ENCODE results near the gene B3GNT3.

Gene B3GNT3

GRCh38 chr19:17835182-17836006 lies 40.5 kb downstream of the B3GNT3 start:
- H3K36me3 ChIP-seq (ENCODE audit: control insufficient read depth, insufficient read depth, low read length): peaks cover 2% of the 10 kb centered on the region
- H3K4me1 ChIP-seq (ENCODE audit: control insufficient read depth, insufficient read depth, low read length): no peaks in the 10 kb centered on the region
- H3K27ac ChIP-seq (ENCODE audit: low read depth, low read length): no peak overlapping the region
- no peaks in the 10 kb centered on the region for H3K27me3 ChIP-seq (ENCODE audit: control insufficient read depth, insufficient read depth, low read length)
- H3K4me3 ChIP-seq (ENCODE audit: low read length): no peak overlapping the region
- no peak overlapping the region for H3K9ac ChIP-seq (ENCODE audit: low read length)

- Histone ChIP-seq H3K36me3 (ENCODE audit: control insufficient read depth, insufficient read depth, low read length) (peaks cover 2% of the 10 kb centered on the region), H3K27ac (ENCODE audit: low read depth, low read length) (no peak overlapping the region), H3K4me1 (ENCODE audit: control insufficient read depth, insufficient read depth, low read length) (no peaks in the 10 kb centered on the region), H3K9ac (ENCODE audit: low read length) (no peak overlapping the region), H3K27me3 (ENCODE audit: control insufficient read depth, insufficient read depth, low read length) (peaks cover 5% of the 10 kb centered on the region), H3K4me3 (ENCODE audit: low read length) (no peak overlapping the region)
These were observed 41.6 kb downstream of the B3GNT3 start for GRCh38 chr19:17836530-17836929.

GRCh38 chr19:17837972-17838371 lies 43.0 kb downstream of the B3GNT3 start:
- H3K9ac ChIP-seq (ENCODE audit: low read length): no peak overlapping the region
- no peak overlapping the region for H3K27ac ChIP-seq (ENCODE audit: low read depth, low read length)
- H3K4me1 ChIP-seq (ENCODE audit: control insufficient read depth, insufficient read depth, low read length): no peaks in the 10 kb centered on the region
- no peak overlapping the region for H3K4me3 ChIP-seq (ENCODE audit: low read length)
- peaks cover 2% of the 10 kb centered on the region for H3K36me3 ChIP-seq (ENCODE audit: control insufficient read depth, insufficient read depth, low read length)
- peaks cover 5% of the 10 kb centered on the region for H3K27me3 ChIP-seq (ENCODE audit: control insufficient read depth, insufficient read depth, low read length)

- peaks cover 5% of the 10 kb centered on the region for H3K27me3 ChIP-seq (ENCODE audit: control insufficient read depth, insufficient read depth, low read length)
These were observed 45.1 kb downstream of the B3GNT3 start for GRCh38 chr19:17840019-17840418.

GRCh38 chr19:17841371-17841809 lies 46.5 kb downstream of the B3GNT3 start:
- peaks cover 5% of the 10 kb centered on the region for H3K27me3 ChIP-seq (ENCODE audit: control insufficient read depth, insufficient read depth, low read length)
- peaks cover 2% of the 10 kb centered on the region for H3K36me3 ChIP-seq (ENCODE audit: control insufficient read depth, insufficient read depth, low read length)

More at GRCh38 chr19:17840019-17840418, 45.1 kb downstream of the B3GNT3 start:
- Histone ChIP-seq H3K4me1 (ENCODE audit: control insufficient read depth, insufficient read depth, low read length) (no peaks in the 10 kb centered on the region), H3K27ac (ENCODE audit: low read depth, low read length) (no peak overlapping the region), H3K36me3 (ENCODE audit: control insufficient read depth, insufficient read depth, low read length) (peaks cover 2% of the 10 kb centered on the region), H3K9ac (ENCODE audit: low read length) (no peak overlapping the region), H3K4me3 (ENCODE audit: low read length) (no peak overlapping the region)

GRCh38 chr19:17841810-17842662 lies 47.1 kb downstream of the B3GNT3 start:
- no peak overlapping the region for H3K9ac ChIP-seq (ENCODE audit: low read length)
- H3K27me3 ChIP-seq (ENCODE audit: control insufficient read depth, insufficient read depth, low read length): peaks cover 5% of the 10 kb centered on the region
- H3K4me3 ChIP-seq (ENCODE audit: low read length): peak overlapping the region; percentile 34
- H3K36me3 ChIP-seq (ENCODE audit: control insufficient read depth, insufficient read depth, low read length): peaks cover 2% of the 10 kb centered on the region
- no peaks in the 10 kb centered on the region for H3K4me1 ChIP-seq (ENCODE audit: control insufficient read depth, insufficient read depth, low read length)
- no peak overlapping the region for H3K27ac ChIP-seq (ENCODE audit: low read depth, low read length)

More at GRCh38 chr19:17841371-17841809, 46.5 kb downstream of the B3GNT3 start:
- Histone ChIP-seq H3K9ac (ENCODE audit: low read length) (no peak overlapping the region), H3K27ac (ENCODE audit: low read depth, low read length) (no peak overlapping the region), H3K4me3 (ENCODE audit: low read length) (no peak overlapping the region), H3K4me1 (ENCODE audit: control insufficient read depth, insufficient read depth, low read length) (no peaks in the 10 kb centered on the region)

- Histone ChIP-seq H3K4me1 (ENCODE audit: control insufficient read depth, insufficient read depth, low read length) (no peaks in the 10 kb centered on the region), H3K36me3 (ENCODE audit: control insufficient read depth, insufficient read depth, low read length) (peaks cover 2% of the 10 kb centered on the region), H3K27ac (ENCODE audit: low read depth, low read length) (no peak overlapping the region), H3K9ac (ENCODE audit: low read length) (no peak overlapping the region), H3K4me3 (ENCODE audit: low read length) (no peak overlapping the region), H3K27me3 (ENCODE audit: control insufficient read depth, insufficient read depth, low read length) (peaks cover 5% of the 10 kb centered on the region)
These were observed 47.8 kb downstream of the B3GNT3 start for GRCh38 chr19:17842663-17843291.

- no peak overlapping the region for H3K9ac ChIP-seq (ENCODE audit: low read length)
- H3K36me3 ChIP-seq (ENCODE audit: control insufficient read depth, insufficient read depth, low read length): no peaks in the 10 kb centered on the region
- no peaks in the 10 kb centered on the region for H3K4me1 ChIP-seq (ENCODE audit: control insufficient read depth, insufficient read depth, low read length)
- peaks cover 5% of the 10 kb centered on the region for H3K27me3 ChIP-seq (ENCODE audit: control insufficient read depth, insufficient read depth, low read length)
- H3K4me3 ChIP-seq (ENCODE audit: low read length): no peak overlapping the region
- no peak overlapping the region for H3K27ac ChIP-seq (ENCODE audit: low read depth, low read length)
These were observed 48.4 kb downstream of the B3GNT3 start for GRCh38 chr19:17843292-17843827.

GRCh38 chr19:17843908-17844490 lies 49.1 kb downstream of the B3GNT3 start:
- Histone ChIP-seq H3K27me3 (ENCODE audit: control insufficient read depth, insufficient read depth, low read length) (peaks cover 5% of the 10 kb centered on the region), H3K36me3 (ENCODE audit: control insufficient read depth, insufficient read depth, low read length) (no peaks in the 10 kb centered on the region), H3K4me3 (ENCODE audit: low read length) (no peak overlapping the region), H3K4me1 (ENCODE audit: control insufficient read depth, insufficient read depth, low read length) (no peaks in the 10 kb centered on the region), H3K9ac (ENCODE audit: low read length) (no peak overlapping the region), H3K27ac (ENCODE audit: low read depth, low read length) (no peak overlapping the region)

GRCh38 chr19:17846146-17846545 lies 51.2 kb downstream of the B3GNT3 start:
- Histone ChIP-seq H3K36me3 (ENCODE audit: control insufficient read depth, insufficient read depth, low read length) (no peaks in the 10 kb centered on the region), H3K4me1 (ENCODE audit: control insufficient read depth, insufficient read depth, low read length) (no peaks in the 10 kb centered on the region), H3K4me3 (ENCODE audit: low read length) (peak overlapping the region; percentile 21)

GRCh38 chr19:17847538-17848366 lies 52.8 kb downstream of the B3GNT3 start, which contains the start of gene JAK3:
TSS of gene JAK3 (minus strand) at chr19:17847982. CDS start at chr19:17844417, 3,565 bp downstream.
- no peaks in the 10 kb centered on the region for H3K36me3 ChIP-seq (ENCODE audit: control insufficient read depth, insufficient read depth, low read length)
- no peak within 1 kb of the TSS for H3K27ac ChIP-seq (ENCODE audit: low read depth, low read length)
- H3K9ac ChIP-seq (ENCODE audit: low read length): no peak within 1 kb of the TSS
- H3K4me3 ChIP-seq (ENCODE audit: low read length): peak within 1 kb of the TSS; percentile 54
- no peaks in the 10 kb centered on the region for H3K4me1 ChIP-seq (ENCODE audit: control insufficient read depth, insufficient read depth, low read length)
- no peaks in the 10 kb centered on the region for H3K27me3 ChIP-seq (ENCODE audit: control insufficient read depth, insufficient read depth, low read length)

More at GRCh38 chr19:17846146-17846545, 51.2 kb downstream of the B3GNT3 start:
- Histone ChIP-seq H3K9ac (ENCODE audit: low read length) (no peak overlapping the region), H3K27ac (ENCODE audit: low read depth, low read length) (no peak overlapping the region), H3K27me3 (ENCODE audit: control insufficient read depth, insufficient read depth, low read length) (peaks cover 3% of the 10 kb centered on the region)
